HS-27A (cell line): ENCODE data around the gene ISYNA1.

Experiments
- DNase-seq: peaks from one replicate; pipeline ENCODE4 v3.0.0-alpha.2; 2012; ENCODE audit warnings: low read depth, missing footprints

Gene ISYNA1

GRCh38 chr19:18437491-18438330 is at the start of gene ISYNA1:
Gene ISYNA1 (minus strand): TSS chr19:18438133. CDS start chr19:18437979, 154 bp downstream.
- DNase-seq: no peak

GRCh38 chr19:18486746-18487145 is 48.8 kb upstream of the ISYNA1 start:
- no peak for DNase-seq

GRCh38 chr19:18484992-18485391 is 47.1 kb upstream of the ISYNA1 start:
- DNase-seq: no peak

GRCh38 chr19:18483119-18483890 is 45.4 kb upstream of the ISYNA1 start:
- DNase-seq: no peak

- no peak for DNase-seq
Observed at GRCh38 chr19:18481505-18482222, 43.7 kb upstream of the ISYNA1 start.

- DNase-seq: no peak
Observed at GRCh38 chr19:18480006-18480691, 42.2 kb upstream of the ISYNA1 start.

- DNase-seq: peak; percentile 40
Observed at GRCh38 chr19:18478545-18479311, 40.8 kb upstream of the ISYNA1 start.

- no peak for DNase-seq
Observed at GRCh38 chr19:18477974-18478373, 40.0 kb upstream of the ISYNA1 start.

- DNase-seq: no peak
Observed at GRCh38 chr19:18477042-18477779, 39.3 kb upstream of the ISYNA1 start.

- DNase-seq: no peak
Observed at GRCh38 chr19:18476507-18477041, 38.6 kb upstream of the ISYNA1 start.

- no peak for DNase-seq
Observed at GRCh38 chr19:18475762-18476331, 37.9 kb upstream of the ISYNA1 start.

GRCh38 chr19:18475004-18475453 is 37.1 kb upstream of the ISYNA1 start:
- DNase-seq: no peak

GRCh38 chr19:18474366-18474887 is 36.5 kb upstream of the ISYNA1 start:
- DNase-seq: no peak

GRCh38 chr19:18473706-18474087 is 35.8 kb upstream of the ISYNA1 start:
- DNase-seq: no peak

- no peak for DNase-seq
Observed at GRCh38 chr19:18473003-18473705, 35.2 kb upstream of the ISYNA1 start.

- DNase-seq: no peak
Observed at GRCh38 chr19:18470787-18471186, 32.9 kb upstream of the ISYNA1 start.

GRCh38 chr19:18469069-18469846 is 31.3 kb upstream of the ISYNA1 start:
- DNase-seq: no peak

- DNase-seq: no peak
Observed at GRCh38 chr19:18468517-18468916, 30.6 kb upstream of the ISYNA1 start.
